Type B pancreatic cell (in vitro differentiated cells): Measurements from ENCODE around the gene ZNF652. TPM values are rescaled to one million over a fixed set of nuclear protein-coding genes. Genes with fewer than 3 reads are reported as not detected.

Experiments
- DNase-seq: peaks from one replicate; pipeline ENCODE4 v3.0.0; 2021; ENCODE audit warnings: mixed read lengths; ENCODE audit not compliant: unreplicated experiment; ENCODE audit errors: extremely low spot score
- H3K27ac Mint-ChIP-seq: 2 replicates; pipeline ENCODE4 v1.8.0; 2021; ENCODE audit warnings: mild to moderate bottlenecking, mixed read lengths
- H3K27me3 Mint-ChIP-seq: 2 replicates; pipeline ENCODE4 v1.8.0; 2021; ENCODE audit warnings: mixed read lengths
- H3K36me3 Mint-ChIP-seq: 2 replicates; pipeline ENCODE4 v1.8.0; 2021; ENCODE audit warnings: mixed read lengths
- H3K4me1 Mint-ChIP-seq: one replicate; pipeline ENCODE4 v1.8.0; 2021; ENCODE audit warnings: mixed read lengths; ENCODE audit not compliant: unreplicated experiment
- H3K4me3 Mint-ChIP-seq: 2 replicates; pipeline ENCODE4 v1.8.0; 2021; ENCODE audit warnings: mild to moderate bottlenecking, mixed read lengths
- H3K9me3 Mint-ChIP-seq: 2 replicates; pipeline ENCODE4 v1.8.0; 2021; ENCODE audit warnings: mixed read lengths
- total RNA-seq: library from RNA; stranded (reverse); gene quantifications from 2 replicates; pipeline ENCODE4 v1.2.1, GENCODE V29; 2021; ENCODE audit warnings: low replicate concordance
- TF ChIP-seq, protein P1 (sequence below): fragments of 200-600 bp; sonication (generic); conservative IDR thresholded peaks from 2 replicates; pipeline ENCODE4 v1.5.0; 2021; ENCODE audit warnings: antibody characterized with exemption, mild to moderate bottlenecking

The ZNF652 gene
- total RNA-seq, 1 donor from 2014 or later = 39.6 TPM

DNA sequence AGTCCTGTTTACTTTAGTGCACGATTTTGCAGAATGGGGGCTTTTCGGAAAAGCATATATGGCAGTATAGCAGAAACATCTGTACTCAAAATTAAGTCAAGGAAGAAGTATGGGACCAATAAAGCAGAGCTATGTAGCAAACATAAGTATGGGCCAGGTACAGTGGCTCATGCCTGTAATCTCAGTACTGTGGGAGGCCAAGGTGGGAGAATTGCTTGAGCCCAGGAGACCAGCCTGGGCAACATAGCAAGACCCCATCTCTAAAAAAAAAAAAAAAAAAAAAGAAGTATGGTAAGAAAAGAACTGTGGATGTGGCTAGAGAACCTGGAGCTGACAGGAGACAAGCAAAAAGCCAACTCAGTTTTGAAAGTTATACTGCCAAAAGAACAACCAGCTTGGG, 36.1 kb downstream of the ZNF652 start:
- TF ChIP-seq, protein P1, sequence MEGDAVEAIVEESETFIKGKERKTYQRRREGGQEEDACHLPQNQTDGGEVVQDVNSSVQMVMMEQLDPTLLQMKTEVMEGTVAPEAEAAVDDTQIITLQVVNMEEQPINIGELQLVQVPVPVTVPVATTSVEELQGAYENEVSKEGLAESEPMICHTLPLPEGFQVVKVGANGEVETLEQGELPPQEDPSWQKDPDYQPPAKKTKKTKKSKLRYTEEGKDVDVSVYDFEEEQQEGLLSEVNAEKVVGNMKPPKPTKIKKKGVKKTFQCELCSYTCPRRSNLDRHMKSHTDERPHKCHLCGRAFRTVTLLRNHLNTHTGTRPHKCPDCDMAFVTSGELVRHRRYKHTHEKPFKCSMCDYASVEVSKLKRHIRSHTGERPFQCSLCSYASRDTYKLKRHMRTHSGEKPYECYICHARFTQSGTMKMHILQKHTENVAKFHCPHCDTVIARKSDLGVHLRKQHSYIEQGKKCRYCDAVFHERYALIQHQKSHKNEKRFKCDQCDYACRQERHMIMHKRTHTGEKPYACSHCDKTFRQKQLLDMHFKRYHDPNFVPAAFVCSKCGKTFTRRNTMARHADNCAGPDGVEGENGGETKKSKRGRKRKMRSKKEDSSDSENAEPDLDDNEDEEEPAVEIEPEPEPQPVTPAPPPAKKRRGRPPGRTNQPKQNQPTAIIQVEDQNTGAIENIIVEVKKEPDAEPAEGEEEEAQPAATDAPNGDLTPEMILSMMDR = no peak
- H3K27me3 Mint-ChIP-seq = no peaks in the 10 kb centered on the region
- no peaks in the 10 kb centered on the region for H3K9me3 Mint-ChIP-seq
- no peak for DNase-seq
- H3K36me3 Mint-ChIP-seq = no peaks in the 10 kb centered on the region
- H3K4me1 Mint-ChIP-seq = peaks cover 9% of the 10 kb centered on the region
- no peak overlapping the region for H3K27ac Mint-ChIP-seq
- no peak overlapping the region for H3K4me3 Mint-ChIP-seq

DNA sequence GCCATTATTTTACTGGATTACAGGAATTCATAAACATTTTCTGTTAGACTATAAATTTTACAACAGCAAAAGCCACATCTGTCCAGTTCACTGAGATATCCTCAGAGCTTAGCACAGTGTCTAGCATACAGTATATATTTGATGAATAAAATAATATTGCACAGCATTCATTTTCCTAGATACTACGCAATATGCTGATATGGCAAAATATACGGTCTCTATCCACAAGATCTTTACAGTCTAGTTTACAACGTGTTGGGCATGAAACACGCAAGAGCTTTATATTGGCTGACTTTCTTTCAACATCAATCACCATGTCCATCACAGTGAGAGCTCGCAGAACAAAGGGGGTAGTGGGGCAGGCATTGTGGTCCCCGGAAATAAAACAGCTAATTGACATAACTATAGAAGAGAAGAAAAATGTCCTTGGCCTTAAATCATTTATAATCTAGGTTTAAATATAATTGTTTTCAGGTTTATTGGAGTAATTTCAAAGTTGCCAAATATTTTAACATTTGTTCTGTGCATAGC, 43.5 kb downstream of the ZNF652 start:
- H3K4me1 Mint-ChIP-seq = peaks cover 4% of the 10 kb centered on the region
- TF ChIP-seq, protein P1 = no peak
- H3K4me3 Mint-ChIP-seq = no peak overlapping the region
- H3K27ac Mint-ChIP-seq = no peak overlapping the region
- no peaks in the 10 kb centered on the region for H3K36me3 Mint-ChIP-seq
- DNase-seq = no peak
- no peaks in the 10 kb centered on the region for H3K27me3 Mint-ChIP-seq
- no peaks in the 10 kb centered on the region for H3K9me3 Mint-ChIP-seq

DNA sequence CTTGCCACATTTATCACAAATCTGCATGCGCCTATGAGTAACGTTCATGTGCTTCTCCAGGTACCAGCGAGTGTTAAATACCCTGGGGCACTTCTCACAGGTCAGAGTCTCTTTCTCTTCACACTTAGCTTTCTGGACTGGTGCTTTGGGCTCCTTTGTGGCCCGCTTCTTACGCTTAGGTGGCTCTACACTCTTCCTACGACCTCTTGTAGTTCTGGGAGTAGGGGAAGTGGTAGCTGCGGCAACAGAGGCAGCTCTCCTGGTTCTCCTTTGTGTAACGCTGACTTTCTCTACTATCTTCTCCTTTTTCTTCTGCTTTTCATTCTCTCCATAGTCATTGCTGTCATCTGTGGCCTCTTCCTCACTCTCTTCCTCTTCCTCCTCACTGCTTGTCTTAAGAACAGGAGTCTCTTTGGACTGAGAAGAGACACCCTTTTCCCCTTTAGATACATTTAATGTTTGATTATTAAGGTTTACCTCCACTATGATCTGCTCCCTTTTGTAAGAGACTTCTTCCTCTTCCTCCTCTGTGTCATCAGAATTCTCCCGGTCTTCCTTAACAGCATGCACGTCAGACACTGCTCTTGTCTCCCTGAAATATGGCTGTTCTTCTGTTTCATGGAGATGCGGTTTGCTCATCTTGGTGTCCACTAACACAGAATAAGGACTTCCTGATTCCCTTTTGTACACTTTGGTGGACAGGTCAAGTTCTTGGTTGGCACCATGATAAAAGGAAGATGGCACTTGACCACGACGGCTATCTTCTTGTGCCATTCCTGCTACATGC, 45.0 kb downstream of the ZNF652 start:
- no peak overlapping the region for H3K4me3 Mint-ChIP-seq
- TF ChIP-seq, protein P1 = no peak
- H3K27me3 Mint-ChIP-seq = no peaks in the 10 kb centered on the region
- no peaks in the 10 kb centered on the region for H3K36me3 Mint-ChIP-seq
- no peaks in the 10 kb centered on the region for H3K9me3 Mint-ChIP-seq
- DNase-seq = no peak
- peak overlapping the region; percentile 3 for H3K27ac Mint-ChIP-seq
- H3K4me1 Mint-ChIP-seq = peaks cover 4% of the 10 kb centered on the region

DNA sequence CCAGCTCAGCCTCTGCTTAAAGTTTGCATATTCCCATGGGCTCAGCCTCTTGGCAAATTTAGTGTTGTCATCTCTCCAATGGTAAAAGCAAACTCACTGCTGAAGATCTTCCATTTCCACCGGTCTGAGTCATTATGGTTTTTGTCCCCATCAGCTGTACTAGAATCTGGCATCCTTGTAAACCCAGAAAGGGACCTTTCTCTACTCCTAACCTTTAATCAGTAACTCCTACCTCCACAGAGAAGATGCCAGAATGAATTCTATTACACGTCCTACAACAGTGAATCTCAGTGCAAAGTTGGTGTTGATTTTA, 45.8 kb downstream of the ZNF652 start:
- Mint-ChIP-seq H3K27me3 (no peaks in the 10 kb centered on the region), H3K9me3 (no peaks in the 10 kb centered on the region), H3K36me3 (no peaks in the 10 kb centered on the region), H3K4me1 (peaks cover 4% of the 10 kb centered on the region), H3K27ac (no peak overlapping the region), H3K4me3 (no peak overlapping the region)
- TF ChIP-seq, protein P1 = no peak
- no peak for DNase-seq

DNA sequence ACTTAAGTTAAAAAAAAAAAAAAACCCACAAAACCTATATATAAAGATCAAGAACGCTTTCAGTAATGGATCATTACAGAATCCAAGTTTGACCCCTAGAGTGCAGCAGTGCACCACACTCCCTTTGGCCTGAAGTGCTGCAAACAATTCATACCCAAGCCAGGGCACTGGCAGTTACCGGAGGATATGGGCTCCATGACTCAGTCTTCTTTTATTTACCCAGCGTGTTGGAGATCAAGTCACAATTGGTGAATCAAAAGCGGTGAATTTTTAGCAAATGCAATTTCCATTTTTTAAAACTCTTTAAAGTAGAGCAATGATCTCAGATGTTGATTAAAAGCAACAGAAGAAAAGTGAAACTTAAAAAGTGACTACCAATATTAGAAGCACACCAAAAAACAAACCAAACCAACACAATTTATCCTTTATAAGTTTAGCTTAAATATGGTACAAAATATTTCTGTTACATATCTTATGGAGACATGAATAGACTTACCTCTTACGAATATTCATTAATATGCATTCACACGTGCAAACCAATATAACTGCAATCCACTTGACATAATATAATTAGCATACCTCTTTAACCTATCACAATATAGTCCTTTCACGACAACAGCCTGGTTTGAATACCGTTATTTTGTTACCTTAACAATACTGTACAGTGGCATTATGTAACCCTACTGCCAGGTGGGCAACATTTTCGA, 46.3 kb downstream of the ZNF652 start:
- no peak overlapping the region for H3K27ac Mint-ChIP-seq
- H3K36me3 Mint-ChIP-seq = no peaks in the 10 kb centered on the region
- TF ChIP-seq, protein P1 = peak; percentile 87
- H3K27me3 Mint-ChIP-seq = no peaks in the 10 kb centered on the region
- DNase-seq = no peak
- H3K4me1 Mint-ChIP-seq = peaks cover 4% of the 10 kb centered on the region
- no peak overlapping the region for H3K4me3 Mint-ChIP-seq
- no peaks in the 10 kb centered on the region for H3K9me3 Mint-ChIP-seq
